Measurements from ENCODE around the gene TMEM132D. TPM values are rescaled to one million over a fixed set of nuclear protein-coding genes. Genes with fewer than 3 reads are reported as not detected.

Gene TMEM132D
- total and polyA plus RNA-seq, 2 of the 8 experiments (the other 6 are each of a cell fraction or from before 2014, with no cell fraction given), result 3.5 to 10.1 TPM

DNA sequence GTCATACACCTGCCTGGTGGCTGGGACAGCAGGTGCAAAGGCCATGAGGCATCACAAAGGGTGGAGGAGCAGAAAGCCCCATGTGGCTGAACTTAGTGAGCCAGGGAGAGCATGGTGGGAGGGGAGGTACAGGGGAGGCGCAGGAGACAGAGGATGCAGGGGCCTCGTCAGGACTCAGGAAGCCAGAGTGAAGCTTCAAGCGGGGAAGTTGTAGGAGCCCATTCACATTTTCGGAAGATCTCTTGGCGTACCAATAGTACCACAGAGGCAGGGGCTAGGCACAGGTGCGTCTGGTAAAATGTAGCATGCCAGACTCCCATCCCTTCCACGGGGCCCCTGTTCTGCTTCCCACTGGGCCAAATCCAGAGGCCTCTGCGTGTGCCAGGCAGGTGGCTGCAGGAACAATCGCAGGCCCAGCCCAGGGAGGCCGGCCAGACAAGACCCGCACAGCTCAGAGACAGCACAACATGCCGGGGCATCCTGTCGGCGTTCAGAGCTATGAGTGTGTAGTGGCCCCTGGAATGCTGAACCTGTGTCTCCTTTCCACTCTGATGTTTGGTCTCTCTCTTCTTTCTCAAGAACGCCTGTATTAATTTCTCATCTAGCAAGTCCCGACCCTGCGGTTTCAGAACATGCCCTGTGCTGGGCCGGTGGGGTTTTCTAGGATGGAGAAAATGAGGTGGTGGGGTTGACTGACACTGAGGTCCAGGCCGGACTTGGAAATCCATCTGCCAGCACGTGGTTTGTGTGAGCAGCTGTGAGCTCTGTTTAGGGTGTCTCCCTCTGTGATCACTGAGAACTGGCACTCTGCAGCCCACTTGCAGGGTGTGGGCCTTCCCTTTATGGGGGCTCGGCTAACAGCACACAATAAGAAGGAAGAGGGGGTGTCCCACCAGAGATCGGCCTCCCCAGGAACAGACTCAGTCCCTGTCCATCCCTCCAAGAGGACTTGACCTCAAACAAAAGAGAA is 5.5 kb upstream of the TMEM132D start:
- Histone ChIP-seq H2BK20ac (ENCODE audit: low read length) (no peak overlapping the region), H3K23ac (ENCODE audit: insufficient read length) (no peak overlapping the region), H3K27ac (ENCODE audit: low read depth, low read length) (no peak overlapping the region), H4K5ac (ENCODE audit: insufficient read length, low read depth, low read length) (no peak overlapping the region), H2AK5ac (ENCODE audit: low read depth, low read length) (no peak overlapping the region), H4K8ac (ENCODE audit: extremely low read depth, insufficient read depth, low read length) (0 out of 2 replicates have a peak overlapping the region, but pooled peaks have one; percentile 11), H3K56ac (replicated peaks; ENCODE audit: insufficient read length, low read depth, low read length) (no peak overlapping the region), H2BK5ac (ENCODE audit: low read depth, low read length) (no peak overlapping the region), H3K27me3 (replicated peaks in 1 of 4; ENCODE audit: control insufficient read depth in 3 of 4, extremely low read depth in 1 of 4, insufficient read depth in 3 of 4, low read length in 3 of 4) (peaks cover 2 to 26% (median 24%) of the 10 kb centered on the region in 4 experiments), H3K4me1 (replicated peaks in 1 of 4; ENCODE audit: control insufficient read depth in 3 of 4, insufficient read depth in 4 of 4, low read length in 3 of 4) (0 out of 7 replicates have a peak, but pooled peaks cover 0 to 3% (median 0%) of the 10 kb centered on the region in 4 experiments), H3K36me3 (ENCODE audit: control insufficient read depth in 2 of 4, insufficient read depth in 4 of 4, low read length in 3 of 4) (no peaks in the 10 kb centered on the region), H2BK120ac (replicated peaks; ENCODE audit: low read depth, low read length) (no peak overlapping the region), H3K4me3 (ENCODE audit: extremely low read depth in 1 of 4, insufficient read depth in 2 of 4, low read depth in 3 of 4, low read length in 4 of 4) (no peak overlapping the region), H3K4me2 (ENCODE audit: insufficient read depth in 1 of 2, low read depth in 2 of 2, low read length in 2 of 2) (no peak overlapping the region), H2BK12ac (ENCODE audit: low read depth, low read length) (no peak overlapping the region), H3K79me1 (ENCODE audit: low read depth, low read length) (no peaks in the 10 kb centered on the region), H3K14ac (ENCODE audit: insufficient read length) (no peak overlapping the region), H2BK15ac (ENCODE audit: low read length) (no peak overlapping the region), H3K9me3 (ENCODE audit: insufficient read depth in 2 of 2, low read depth in 1 of 2, low read length in 1 of 2) (peaks cover 0 to 4% of the 10 kb centered on the region in 2 experiments; a peak in 1 of 4 replicates), H3K9ac (replicated peaks in 1 of 4; ENCODE audit: extremely low read depth in 1 of 4, low read depth in 3 of 4, low read length in 3 of 4) (no peak overlapping the region), H3K79me2 (ENCODE audit: control insufficient read depth in 1 of 2, insufficient read depth in 2 of 2, low read length in 2 of 2) (no peaks in the 10 kb centered on the region), H3K18ac (ENCODE audit: extremely low read depth, low read length) (no peak overlapping the region), H4K91ac (replicated peaks; ENCODE audit: insufficient read length, low read length) (no peak overlapping the region), H2AFZ (ENCODE audit: low read length) (no peak overlapping the region), H4K20me1 (replicated peaks in 1 of 2; ENCODE audit: control insufficient read depth in 1 of 2, insufficient read depth in 2 of 2, low read length in 2 of 2) (no peaks in the 10 kb centered on the region), H3K23me2 (ENCODE audit: low read depth, low read length) (peaks cover 4% of the 10 kb centered on the region; the same call in 1 of the 2 replicates), H3K4ac (replicated peaks; ENCODE audit: insufficient read length, low read depth, low read length) (no peak overlapping the region)
- peak in 1 of 2 experiments; percentile 35 for DNase-seq (ENCODE audit: low read depth in 1 of 2, low spot score in 2 of 2)
- CTCF ChIA-PET (ENCODE audit: partially characterized antibody), result interaction anchor here (0.6 to 3.5 kb wide), 11 partner anchors 15 to 933 kb away, joined by 3 to 20 read pairs (median 3); no protein-coding TSS in a partner anchor
- 92% methylated on average over 22 of the region's 22 CpGs; no CpG with 5 or more reads in 1 of the 2 experiments for WGBS, 2 experiments (ENCODE audit: extremely low coverage in 1 of 2, insufficient coverage in 1 of 2, insufficient read length in 1 of 2, insufficient replicate concordance in 2 of 2, low coverage in 1 of 2, low lambda C conversion rate in 2 of 2, missing lambda C conversion rate in 1 of 2)
- POLR2A ChIA-PET (ENCODE audit: partially characterized antibody), result no interaction called here
- no peak for FAIRE-seq
- TF ChIP-seq SP4 (IDR thresholded peaks at IDR 0.05; ENCODE audit: low read length), result no peak
- no peak for TF ChIP-seq ASH2L (IDR thresholded peaks at IDR 0.05; ENCODE audit: low read length)
- no peak for TF ChIP-seq CREB1 (IDR thresholded peaks at IDR 0.05)
- TF ChIP-seq, protein P1, sequence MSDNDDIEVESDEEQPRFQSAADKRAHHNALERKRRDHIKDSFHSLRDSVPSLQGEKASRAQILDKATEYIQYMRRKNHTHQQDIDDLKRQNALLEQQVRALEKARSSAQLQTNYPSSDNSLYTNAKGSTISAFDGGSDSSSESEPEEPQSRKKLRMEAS (IDR thresholded peaks at IDR 0.05), result no peak
- TF ChIP-seq RBBP5 (IDR thresholded peaks at IDR 0.05; ENCODE audit: borderline replicate concordance, low read depth, low read length), result no peak
- TF ChIP-seq RXRA (IDR thresholded peaks at IDR 0.05; ENCODE audit: insufficient read depth, low read depth, low read length), result no peak
- no peak for TF ChIP-seq CEBPB (IDR thresholded peaks at IDR 0.05; ENCODE audit: low read depth, low read length)
- TF ChIP-seq, protein P2, sequence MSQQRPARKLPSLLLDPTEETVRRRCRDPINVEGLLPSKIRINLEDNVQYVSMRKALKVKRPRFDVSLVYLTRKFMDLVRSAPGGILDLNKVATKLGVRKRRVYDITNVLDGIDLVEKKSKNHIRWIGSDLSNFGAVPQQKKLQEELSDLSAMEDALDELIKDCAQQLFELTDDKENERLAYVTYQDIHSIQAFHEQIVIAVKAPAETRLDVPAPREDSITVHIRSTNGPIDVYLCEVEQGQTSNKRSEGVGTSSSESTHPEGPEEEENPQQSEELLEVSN (IDR thresholded peaks at IDR 0.05), result no peak
- no peak for TF ChIP-seq POLR2A (IDR thresholded peaks at IDR 0.05; ENCODE audit: control extremely low read depth in 1 of 2, low read depth in 2 of 2, low read length in 2 of 2)
- TF ChIP-seq TAF7 (optimal IDR thresholded peaks at IDR 0.05; ENCODE audit: borderline replicate concordance, low read depth, low read length), result no peak
- no peak for TF ChIP-seq RAD21 (IDR thresholded peaks at IDR 0.05 in 1 of 2, conservative IDR thresholded peaks at IDR 0.05 in 1 of 2; ENCODE audit: low read depth in 2 of 2, low read length in 2 of 2)

Data from H1 (cell line).